Gastrocnemius medialis (tissue), 4 donors: Measurements from ENCODE around the gene CYTIP.

Source experiments
- POLR2A ChIP-seq, 2 donors: fragments of 450-650 bp; IDR thresholded peaks; one replicate each; pipeline ENCODE4 v1.6.1; 2017; ENCODE audit warnings: antibody characterized with exemption in 2 of 2, mild to moderate bottlenecking in 2 of 2, moderate library complexity in 2 of 2
- TF ChIP-seq, protein P1 (sequence below), 5 experiments: fragments of 450-650 bp in 3 of 5; fragments of 200-600 bp in 2 of 5; sonication (generic) in 2 of 5; IDR thresholded peaks in 4 of 5; conservative IDR thresholded peaks in 1 of 5; 1 replicate in 4 of 5; 2 replicates in 1 of 5; pipeline ENCODE4 v1.5.1; 2016 to 2019; ENCODE audit warnings: antibody characterized with exemption in 5 of 5, mild to moderate bottlenecking in 3 of 5, moderate library complexity in 3 of 5

DNA sequence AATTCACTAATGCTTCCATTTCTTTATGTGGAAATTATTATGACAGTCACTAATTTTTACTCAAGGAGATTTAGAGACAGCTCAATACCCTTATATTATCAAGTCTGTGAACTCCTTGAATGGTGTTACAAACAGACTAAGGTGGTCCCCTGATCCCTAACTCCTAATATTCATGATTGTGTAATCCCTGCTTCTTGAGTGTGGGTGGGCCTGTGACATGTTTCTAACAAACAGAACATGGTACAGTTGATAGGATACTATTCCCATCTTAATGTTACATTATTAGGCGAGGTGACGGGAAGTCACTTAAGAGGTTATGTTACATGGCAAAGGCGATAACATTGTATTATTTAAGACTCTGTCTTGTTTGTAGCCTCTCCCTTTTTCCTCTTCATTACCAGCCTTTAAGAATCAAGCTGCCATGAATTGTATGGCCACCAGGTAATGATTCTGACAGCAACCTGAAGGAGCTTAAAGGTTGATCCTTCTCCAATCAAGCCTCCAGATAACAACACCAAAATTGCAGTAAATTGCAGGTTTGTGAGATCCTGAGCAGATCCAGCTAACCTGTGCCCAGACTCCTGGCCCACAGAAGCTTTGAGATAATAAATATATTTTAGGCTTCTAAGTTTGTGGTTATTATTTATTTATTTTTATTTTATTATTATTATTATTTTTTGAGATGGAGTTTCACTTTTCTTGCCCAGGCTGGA, 32.1 kb downstream of the CYTIP start:
- TF ChIP-seq, protein P1, sequence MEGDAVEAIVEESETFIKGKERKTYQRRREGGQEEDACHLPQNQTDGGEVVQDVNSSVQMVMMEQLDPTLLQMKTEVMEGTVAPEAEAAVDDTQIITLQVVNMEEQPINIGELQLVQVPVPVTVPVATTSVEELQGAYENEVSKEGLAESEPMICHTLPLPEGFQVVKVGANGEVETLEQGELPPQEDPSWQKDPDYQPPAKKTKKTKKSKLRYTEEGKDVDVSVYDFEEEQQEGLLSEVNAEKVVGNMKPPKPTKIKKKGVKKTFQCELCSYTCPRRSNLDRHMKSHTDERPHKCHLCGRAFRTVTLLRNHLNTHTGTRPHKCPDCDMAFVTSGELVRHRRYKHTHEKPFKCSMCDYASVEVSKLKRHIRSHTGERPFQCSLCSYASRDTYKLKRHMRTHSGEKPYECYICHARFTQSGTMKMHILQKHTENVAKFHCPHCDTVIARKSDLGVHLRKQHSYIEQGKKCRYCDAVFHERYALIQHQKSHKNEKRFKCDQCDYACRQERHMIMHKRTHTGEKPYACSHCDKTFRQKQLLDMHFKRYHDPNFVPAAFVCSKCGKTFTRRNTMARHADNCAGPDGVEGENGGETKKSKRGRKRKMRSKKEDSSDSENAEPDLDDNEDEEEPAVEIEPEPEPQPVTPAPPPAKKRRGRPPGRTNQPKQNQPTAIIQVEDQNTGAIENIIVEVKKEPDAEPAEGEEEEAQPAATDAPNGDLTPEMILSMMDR (IDR thresholded peaks at IDR 0.05 in 4 of 5, conservative IDR thresholded peaks at IDR 0.05 in 1 of 5): no peak
- no peak for TF ChIP-seq POLR2A (IDR thresholded peaks at IDR 0.05)
